IMR-90 (cell line): ENCODE data around the gene TNFRSF21. TPM values are rescaled to one million over a fixed set of nuclear protein-coding genes. Genes with fewer than 3 reads are reported as not detected.

Experiments used
- ATAC-seq: fragments of 200-7000 bp; cut with Tn5 transposase; 2 replicates; pipeline ENCODE4 v1.9.1; 2020; ENCODE audit warnings: low read depth, mild to moderate bottlenecking, moderate library complexity
- BruUV-seq: library from RNA; stranded (reverse); fragments of 400-500 nt; replicated peaks from 2 replicates; lab custom pipeline; 2021; lab: Mats Ljungman, UMichigan
- CTCF ChIA-PET: fragments of 300-600 bp; formaldehyde crosslinking; extraction: SDS; loops from one replicate; lab custom pipeline; 2021; ENCODE audit warnings: antibody characterized with exemption; lab: Yijun Ruan, JAX
- POLR2A ChIA-PET: fragments of 300-600 bp; sonication (Branson Sonifier 250); formaldehyde crosslinking; loops from one replicate; lab custom pipeline; 2022; ENCODE audit warnings: antibody characterized with exemption; ENCODE audit not compliant: unreplicated experiment; lab: Charles Lee
- DNase-seq: peaks from one replicate; pipeline ENCODE4 v3.0.0; 2013
- H2AFZ ChIP-seq: replicated peaks from 2 replicates; pipeline ENCODE3; 2013; ENCODE audit warnings: low read length, mild to moderate bottlenecking; ENCODE audit not compliant: poor library complexity
- H2AK5ac ChIP-seq: 2 replicates; pipeline ENCODE4 v1.6.1; 2013; ENCODE audit warnings: low read depth, low read length, inconsistent platforms
- H2AK9ac ChIP-seq: replicated peaks from 2 replicates; pipeline ENCODE3; 2013; ENCODE audit warnings: mild to moderate bottlenecking, low read depth, low read length, moderate library complexity; ENCODE audit not compliant: poor library complexity
- H2BK120ac ChIP-seq: 2 replicates; pipeline ENCODE4 v1.6.1; 2013; ENCODE audit warnings: low read depth, low read length, inconsistent platforms
- H2BK15ac ChIP-seq: 3 replicates; pipeline ENCODE4 v1.6.1; 2013; ENCODE audit warnings: low read depth, low read length, inconsistent platforms
- H2BK20ac ChIP-seq: 2 replicates; pipeline ENCODE4 v1.6.1; 2013; ENCODE audit warnings: low read depth, mild to moderate bottlenecking, inconsistent platforms, low read length, moderate library complexity
- H2BK5ac ChIP-seq: 2 replicates; pipeline ENCODE4 v1.6.1; 2013; ENCODE audit warnings: mild to moderate bottlenecking, low read depth, low read length, inconsistent platforms; ENCODE audit not compliant: poor library complexity, severe bottlenecking
- H3K14ac ChIP-seq: replicated peaks from 2 replicates; pipeline ENCODE4 v1.6.1; 2013; ENCODE audit warnings: low read depth, low read length, inconsistent platforms
- H3K18ac ChIP-seq: 2 replicates; pipeline ENCODE4 v1.6.1; 2013; ENCODE audit warnings: low read depth, low read length, control low read depth
- H3K23ac ChIP-seq: 2 replicates; pipeline ENCODE4 v1.6.1; 2013; ENCODE audit warnings: low read depth, low read length, inconsistent platforms
- H3K27ac ChIP-seq: 2 replicates; pipeline ENCODE4 v1.5.1; 2013; ENCODE audit warnings: mild to moderate bottlenecking, control low read depth, low read length; ENCODE audit not compliant: insufficient read depth
- H3K27me3 ChIP-seq: 2 replicates; pipeline ENCODE4 v1.6.1; 2013; ENCODE audit warnings: low read length; ENCODE audit not compliant: control insufficient read depth, insufficient read depth
- H3K36me3 ChIP-seq: 2 replicates; pipeline ENCODE4 v1.6.1; 2013; ENCODE audit warnings: low read length, mixed read lengths; ENCODE audit not compliant: control insufficient read depth, insufficient read depth
- H3K4ac ChIP-seq: 2 replicates; pipeline ENCODE4 v1.6.1; 2013; ENCODE audit warnings: low read depth, low read length, inconsistent platforms
- H3K4me1 ChIP-seq: 2 replicates; pipeline ENCODE4 v1.6.1; 2013; ENCODE audit warnings: low read length, mixed read lengths; ENCODE audit not compliant: control insufficient read depth, insufficient read depth
- H3K4me2 ChIP-seq: 2 replicates; pipeline ENCODE4 v1.6.1; 2013; ENCODE audit warnings: low read depth, mild to moderate bottlenecking, control low read depth, low read length, moderate library complexity
- H3K4me3 ChIP-seq: 2 replicates; pipeline ENCODE4 v1.5.1; 2013; ENCODE audit warnings: low read depth, mild to moderate bottlenecking, control low read depth, low read length, moderate library complexity; ENCODE audit not compliant: insufficient read depth
- H3K56ac ChIP-seq: 2 replicates; pipeline ENCODE4 v1.6.1; 2013; ENCODE audit warnings: low read length, inconsistent platforms; ENCODE audit not compliant: insufficient read depth; ENCODE audit errors: extremely low read depth
- H3K79me1 ChIP-seq, 2 experiments: 2 replicates each; pipeline ENCODE4 v1.6.1; 2013; ENCODE audit warnings: low read length in 2 of 2, inconsistent platforms in 1 of 2, low read depth in 1 of 2
- H3K9ac ChIP-seq: 2 replicates; pipeline ENCODE4 v1.6.1; 2013; ENCODE audit warnings: low read depth, low read length, control low read depth
- H3K9me1 ChIP-seq: 2 replicates; pipeline ENCODE4 v1.6.1; 2013; ENCODE audit warnings: low read length, inconsistent platforms; ENCODE audit not compliant: insufficient read depth
- H3K9me3 ChIP-seq: 2 replicates; pipeline ENCODE4 v1.6.1; 2013; ENCODE audit warnings: low read length; ENCODE audit not compliant: control insufficient read depth, insufficient read depth
- H4K20me1 ChIP-seq: 2 replicates; pipeline ENCODE4 v1.6.1; 2013; ENCODE audit warnings: low read length, inconsistent platforms; ENCODE audit not compliant: insufficient read depth
- H4K5ac ChIP-seq: 2 replicates; pipeline ENCODE4 v1.6.1; 2013; ENCODE audit warnings: mild to moderate bottlenecking, low read depth, low read length, control low read depth
- H4K8ac ChIP-seq, 2 experiments: 2 replicates each; pipeline ENCODE4 v1.6.1; 2013; ENCODE audit warnings: low read depth in 2 of 2, low read length in 2 of 2, control low read depth in 1 of 2, inconsistent platforms in 1 of 2
- H4K91ac ChIP-seq: 2 replicates; pipeline ENCODE4 v1.6.1; 2013; ENCODE audit warnings: low read depth, low read length, inconsistent platforms; ENCODE audit not compliant: insufficient read depth
- BHLHE40 ChIP-seq: fragments of 150-350 bp; IDR thresholded peaks from 2 replicates; pipeline ENCODE4 v1.6.1; 2016; ENCODE audit warnings: mild to moderate bottlenecking, low read depth, low read length
- FOS ChIP-seq: fragments of 150-350 bp; IDR thresholded peaks from 2 replicates; pipeline ENCODE4 v1.6.1; 2016; ENCODE audit warnings: low read depth, low read length
- MAFK ChIP-seq: IDR thresholded peaks from 2 replicates; pipeline ENCODE4 v1.6.1; 2012; ENCODE audit warnings: low read depth, low read length, improper control_type of control experiment
- MAZ ChIP-seq: IDR thresholded peaks from 2 replicates; pipeline ENCODE4 v1.6.1; 2012; ENCODE audit warnings: low read depth, mild to moderate bottlenecking, low read length, improper control_type of control experiment, moderate library complexity, borderline replicate concordance
- MXI1 ChIP-seq: IDR thresholded peaks from 2 replicates; pipeline ENCODE4 v1.6.1; 2012; ENCODE audit warnings: low read depth, mild to moderate bottlenecking, low read length, moderate library complexity, borderline replicate concordance
- RAD21 ChIP-seq: IDR thresholded peaks from 2 replicates; pipeline ENCODE4 v1.6.1; 2012; ENCODE audit warnings: low read length, improper control_type of control experiment
- WGBS, 2 experiments: methylation state at CpG; one replicate each; pipeline versions ENCODE4 v1.1.5 to v1.1.7; 2013; ENCODE audit warnings: missing lambda C conversion rate in 2 of 2; ENCODE audit not compliant: insufficient read length in 1 of 2; ENCODE audit errors: extremely low coverage in 2 of 2; 5-methylcytosine and 5-hydroxymethylcytosine counted together
- dilution Hi-C: fragments of 300-500 bp; cut with HindIII; formaldehyde crosslinking; loops from one replicate; pipeline ENCODE4 v1.14.3; 2018; ENCODE audit warnings: low sequenced_read_pairs; ENCODE audit not compliant: unreplicated experiment
- in situ Hi-C: fragments of 300-500 bp; cut with MboI; formaldehyde crosslinking; loops from 3 replicates; pipeline ENCODE4 v1.14.3; 2019; ENCODE audit warnings: low sequenced_read_pairs, inconsistent platforms, mixed read lengths
- intact Hi-C: fragments of 100-400 bp; cut with micrococcal nuclease; formaldehyde crosslinking; loops from 2 replicates; pipeline ENCODE4 v1.10.0; 2022
- polyA plus RNA-seq, 3 experiments: library from polyadenylated mRNA; depleted of rRNA; stranded (reverse); fragments of >200 nt; gene quantifications; 2 replicates each; pipeline ENCODE4 v1.2.3, GENCODE V29; 2012; ENCODE audit warnings: low replicate concordance in 1 of 3
- total RNA-seq: library from RNA; depleted of rRNA; stranded (reverse); fragments of >200 nt; gene quantifications from 2 replicates; pipeline ENCODE4 v1.2.3, GENCODE V29; 2012

TNFRSF21 gene
- total and polyA plus RNA-seq, 2 of the 4 experiments (the other 2 are of a cell fraction) = 2.9 to 6.9 TPM

DNA sequence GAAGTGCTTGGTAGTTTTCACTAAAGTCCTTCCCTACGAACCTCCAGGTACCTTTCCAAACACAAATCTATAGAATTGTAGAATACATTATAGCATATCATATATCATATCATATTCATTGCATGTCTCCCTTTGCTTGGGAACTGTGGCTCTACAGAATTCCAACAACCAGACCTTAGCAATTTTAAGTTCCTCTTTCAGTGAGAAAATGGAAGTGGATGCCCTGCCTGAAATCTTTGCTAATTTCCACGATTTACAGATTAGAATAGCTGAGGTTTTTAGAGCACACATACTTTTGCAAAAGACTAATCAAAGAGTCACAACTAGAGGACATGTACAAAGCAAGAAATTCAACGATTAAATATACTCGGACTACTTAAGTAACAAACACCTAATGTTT lies 78.6 kb downstream of the TNFRSF21 start:
- Histone ChIP-seq H2BK20ac (no peak overlapping the region), H2AFZ (no peak overlapping the region), H2BK5ac (no peak overlapping the region), H2AK9ac (no peak overlapping the region), H3K14ac (no peak overlapping the region), H2AK5ac (no peak overlapping the region), H3K27ac (no peak overlapping the region), H3K4me3 (no peak overlapping the region), H2BK120ac (no peak overlapping the region), H3K4me1 (no peaks in the 10 kb centered on the region), H3K79me1 (no peaks in the 10 kb centered on the region), H3K9me1 (no peaks in the 10 kb centered on the region), H2BK15ac (no peak overlapping the region), H4K91ac (no peak overlapping the region), H3K9me3 (no peaks in the 10 kb centered on the region), H3K27me3 (no peaks in the 10 kb centered on the region), H4K5ac (no peak overlapping the region), H3K18ac (no peak overlapping the region), H4K20me1 (no peaks in the 10 kb centered on the region), H3K4ac (no peak overlapping the region), H3K36me3 (peaks cover 12% of the 10 kb centered on the region), H3K9ac (no peak overlapping the region), H3K4me2 (no peak overlapping the region), H4K8ac (no peak overlapping the region), H3K56ac (no peak overlapping the region), H3K23ac (no peak overlapping the region)
- ATAC-seq (no peak), DNase-seq (no peak)
- ChIA-PET CTCF (interaction anchor here (0.6 kb wide), 1 partner anchor 17 kb away, joined by 4 read pairs; no protein-coding TSS in a partner anchor), POLR2A (no interaction called here)
- TF ChIP-seq MAZ = no peak
- TF ChIP-seq FOS = no peak
- TF ChIP-seq MXI1 = no peak
- no peak for TF ChIP-seq MAFK
- no peak for TF ChIP-seq RAD21
- TF ChIP-seq BHLHE40 = no peak
- dilution Hi-C loops (no loop called here), intact Hi-C loops (no loop called here), in situ Hi-C loops (no loop called here)
- no TSS peak for BruUV-seq
- WGBS, 2 experiments = 60% methylated on average over 1 of the region's 4 CpGs; no CpG with 5 or more reads in 1 of the 2 experiments
